OCI-LY3 (cell line): ENCODE results near the gene AHNAK.

Source experiments
- H2AFZ ChIP-seq: fragments of 200-600, 300-600 bp; shearing (Covaris generic); 2 replicates; pipeline ENCODE4 v1.6.0; 2014; ENCODE audit warnings: antibody characterized with exemption, low read depth, low read length
- H3K27ac ChIP-seq: fragments of 200-600, 300-600 bp; sonication (generic); 2 replicates; pipeline ENCODE4 v1.5.1; 2014; ENCODE audit warnings: mild to moderate bottlenecking, low read length, moderate library complexity, mixed read lengths
- H3K27me3 ChIP-seq: fragments of 200-600, 300-600 bp; sonication (generic); 2 replicates; pipeline ENCODE4 v1.6.1; 2014; ENCODE audit warnings: low read depth, low read length, mixed read lengths
- H3K36me3 ChIP-seq: fragments of 200-600, 300-600 bp; sonication (generic); replicated peaks from 2 replicates; pipeline ENCODE3; 2014; ENCODE audit warnings: low read depth, low read length, mixed read lengths
- H3K4me1 ChIP-seq: fragments of 300-600, 200-600 bp; sonication (generic); 2 replicates; pipeline ENCODE4 v1.6.1; 2014; ENCODE audit warnings: low read length, mixed read lengths
- H3K4me2 ChIP-seq: fragments of 200-600, 300-600 bp; sonication (generic); 2 replicates; pipeline ENCODE4 v1.6.1; 2014; ENCODE audit warnings: low read length, mixed read lengths
- H3K4me3 ChIP-seq: fragments of 300-600, 200-600 bp; sonication (generic); 2 replicates; pipeline ENCODE4 v1.5.1; 2014; ENCODE audit warnings: antibody characterized with exemption, mild to moderate bottlenecking, low read length, moderate library complexity
- H3K79me2 ChIP-seq: fragments of 300-600, 200-600 bp; shearing (Covaris generic); 2 replicates; pipeline ENCODE4 v1.6.1; 2014; ENCODE audit warnings: mild to moderate bottlenecking, low read length, mixed read lengths
- H3K9ac ChIP-seq: fragments of 300-600, 200-600 bp; shearing (Covaris generic); 2 replicates; pipeline ENCODE4 v1.6.0; 2014; ENCODE audit warnings: mild to moderate bottlenecking, low read length, moderate library complexity
- H3K9me3 ChIP-seq: fragments of 200-600, 300-600 bp; shearing (Covaris generic); 2 replicates; pipeline ENCODE4 v1.6.1; 2014; ENCODE audit warnings: low read length, mixed read lengths; ENCODE audit not compliant: insufficient read depth
- H4K20me1 ChIP-seq: fragments of 200-600, 300-600 bp; sonication (generic); 2 replicates; pipeline ENCODE4 v1.6.1; 2016; ENCODE audit warnings: low read length, mixed read lengths; ENCODE audit not compliant: insufficient read depth
- CTCF ChIP-seq: fragments of 200-600, 300-600 bp; sonication (generic); IDR thresholded peaks from 2 replicates; pipeline ENCODE4 v1.5.1; 2014; ENCODE audit warnings: antibody characterized with exemption, low read length, low read depth
- EZH2phosphoT487 ChIP-seq: fragments of 200-600 bp; shearing (Covaris generic); IDR thresholded peaks from 2 replicates; pipeline ENCODE4 v1.6.1; 2018; ENCODE audit warnings: antibody characterized with exemption, mixed run types, low read depth

AHNAK gene

DNA sequence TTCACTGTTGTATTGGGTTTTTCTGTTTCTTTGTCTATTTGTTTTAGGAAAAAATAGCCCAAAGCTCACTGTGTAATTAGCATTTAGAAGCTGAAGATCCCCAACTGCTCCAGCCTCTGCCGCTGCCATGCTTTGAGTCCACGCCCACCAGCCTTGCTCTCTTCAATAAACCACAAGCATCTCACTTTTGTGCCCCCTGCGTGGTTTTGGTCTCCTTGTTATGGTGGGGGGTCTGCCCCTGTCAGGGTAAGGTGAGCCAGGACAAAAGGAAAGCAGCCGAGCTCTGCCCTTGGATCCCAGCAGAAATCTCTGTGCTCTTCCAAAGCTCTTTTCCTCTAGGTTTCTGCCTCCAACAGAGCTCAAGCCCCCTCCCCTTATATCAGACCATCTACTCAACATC lies 123.6 kb downstream of the AHNAK start:
- H3K79me2 ChIP-seq, result no peaks in the 10 kb centered on the region
- H3K9me3 ChIP-seq, result no peaks in the 10 kb centered on the region
- no peak overlapping the region for H3K4me3 ChIP-seq
- no peak overlapping the region for H3K4me2 ChIP-seq
- peaks cover 15% of the 10 kb centered on the region for H3K27me3 ChIP-seq
- no peak for TF ChIP-seq CTCF
- no peak for TF ChIP-seq EZH2phosphoT487
- H2AFZ ChIP-seq, result no peak overlapping the region
- no peak overlapping the region for H3K9ac ChIP-seq
- H3K36me3 ChIP-seq, result no peaks in the 10 kb centered on the region
- no peaks in the 10 kb centered on the region for H4K20me1 ChIP-seq
- H3K4me1 ChIP-seq, result peaks cover 14% of the 10 kb centered on the region
- H3K27ac ChIP-seq, result no peak overlapping the region

GRCh38 chr11:62421996-62422395 lies 124.6 kb downstream of the AHNAK start:
- Histone ChIP-seq H3K4me3 (no peak overlapping the region), H3K36me3 (no peaks in the 10 kb centered on the region), H2AFZ (no peak overlapping the region), H3K9me3 (no peaks in the 10 kb centered on the region), H3K9ac (no peak overlapping the region), H3K27me3 (peaks cover 15% of the 10 kb centered on the region), H3K79me2 (no peaks in the 10 kb centered on the region), H3K4me2 (no peak overlapping the region), H3K4me1 (peaks cover 4% of the 10 kb centered on the region), H3K27ac (no peak overlapping the region), H4K20me1 (no peaks in the 10 kb centered on the region)
- TF ChIP-seq EZH2phosphoT487 (no peak), CTCF (no peak)

- H3K27me3 ChIP-seq, result peaks cover 17% of the 10 kb centered on the region
- TF ChIP-seq EZH2phosphoT487 (no peak), CTCF (no peak)
- H3K4me2 ChIP-seq, result no peak overlapping the region
- H2AFZ ChIP-seq, result no peak overlapping the region
- no peaks in the 10 kb centered on the region for H3K79me2 ChIP-seq
- no peak overlapping the region for H3K9ac ChIP-seq
- H3K36me3 ChIP-seq, result no peaks in the 10 kb centered on the region
- H3K4me3 ChIP-seq, result no peak overlapping the region
- no peaks in the 10 kb centered on the region for H4K20me1 ChIP-seq
- no peaks in the 10 kb centered on the region for H3K9me3 ChIP-seq
- no peak overlapping the region for H3K27ac ChIP-seq
- no peaks in the 10 kb centered on the region for H3K4me1 ChIP-seq
These were observed 125.7 kb downstream of the AHNAK start for GRCh38 chr11:62420882-62421281.

- H3K4me1 ChIP-seq, result peaks cover 4% of the 10 kb centered on the region
- no peak overlapping the region for H3K4me3 ChIP-seq
- TF ChIP-seq CTCF, result no peak
- no peak for TF ChIP-seq EZH2phosphoT487
These were observed 126.7 kb downstream of the AHNAK start for GRCh38 chr11:62419943-62420342.

More at GRCh38 chr11:62419943-62420342, 126.7 kb downstream of the AHNAK start:
- no peak overlapping the region for H3K4me2 ChIP-seq
- no peaks in the 10 kb centered on the region for H3K9me3 ChIP-seq
- no peak overlapping the region for H3K9ac ChIP-seq
- H3K36me3 ChIP-seq, result no peaks in the 10 kb centered on the region
- no peak overlapping the region for H2AFZ ChIP-seq
- peaks cover 17% of the 10 kb centered on the region for H3K27me3 ChIP-seq
- H3K27ac ChIP-seq, result no peak overlapping the region
- H4K20me1 ChIP-seq, result no peaks in the 10 kb centered on the region
- H3K79me2 ChIP-seq, result no peaks in the 10 kb centered on the region
